Ishikawa (cell line): ENCODE measurements around the gene RNF213.

ENCODE experiments used
- CEBPB ChIP-seq: IDR thresholded peaks from 2 replicates; pipeline ENCODE4 v1.6.1; 2012
- EP300 ChIP-seq: IDR thresholded peaks from 2 replicates; pipeline ENCODE4 v1.6.1; 2012; ENCODE audit warnings: borderline replicate concordance
- NFIC ChIP-seq: IDR thresholded peaks from 2 replicates; pipeline ENCODE4 v1.6.1; 2012
- TCF12 ChIP-seq: IDR thresholded peaks from 2 replicates; pipeline ENCODE4 v1.6.1; 2012; ENCODE audit warnings: low read depth
- YY1 ChIP-seq: IDR thresholded peaks from 2 replicates; pipeline ENCODE4 v1.6.1; 2012; ENCODE audit warnings: low read depth

DNA sequence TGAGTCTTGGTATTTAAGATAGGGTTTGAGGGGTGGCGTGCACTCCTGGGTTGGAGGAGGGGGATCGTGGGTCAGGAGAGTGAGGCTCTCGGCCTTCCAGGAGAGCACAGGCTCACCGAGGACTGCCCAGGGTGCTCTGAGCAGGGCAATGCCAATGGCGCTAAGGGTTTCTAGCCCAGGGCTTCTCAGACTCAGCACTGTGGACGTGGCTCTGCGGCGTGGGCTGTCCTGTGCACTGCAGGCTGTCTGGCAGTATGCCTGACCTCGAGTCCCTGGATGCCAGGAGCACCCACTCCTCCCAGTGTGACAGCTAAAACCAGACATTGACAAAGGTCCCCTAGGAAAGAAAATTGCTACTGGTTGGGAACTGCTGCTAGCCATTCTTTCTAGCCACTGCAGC, 117.1 kb downstream of the RNF213 start:
- no peak for TF ChIP-seq NFIC
- TF ChIP-seq EP300, result no peak
- no peak for TF ChIP-seq CEBPB
- no peak for TF ChIP-seq YY1
- TF ChIP-seq TCF12, result no peak
